Osteocyte (in vitro differentiated cells): ENCODE measurements around the gene FHOD3. TPM values are rescaled to one million over a fixed set of nuclear protein-coding genes. Genes with fewer than 3 reads are reported as not detected.

Experiments used
- DNase-seq: peaks from one replicate; pipeline ENCODE4 v3.0.0; 2021; ENCODE audit warnings: mixed read lengths; ENCODE audit not compliant: unreplicated experiment; ENCODE audit errors: extremely low spot score
- H3K27ac Mint-ChIP-seq: one replicate; pipeline ENCODE4 v1.8.0; 2021; ENCODE audit warnings: mild to moderate bottlenecking, mixed read lengths; ENCODE audit not compliant: unreplicated experiment
- H3K27me3 Mint-ChIP-seq: one replicate; pipeline ENCODE4 v1.8.0; 2021; ENCODE audit warnings: mixed read lengths; ENCODE audit not compliant: unreplicated experiment
- H3K36me3 Mint-ChIP-seq: one replicate; pipeline ENCODE4 v1.8.0; 2021; ENCODE audit warnings: mixed read lengths; ENCODE audit not compliant: unreplicated experiment
- H3K4me1 Mint-ChIP-seq: one replicate; pipeline ENCODE4 v1.8.0; 2021; ENCODE audit warnings: mixed read lengths; ENCODE audit not compliant: unreplicated experiment
- H3K4me3 Mint-ChIP-seq: one replicate; pipeline ENCODE4 v1.8.0; 2021; ENCODE audit warnings: mild to moderate bottlenecking, moderate library complexity, mixed read lengths; ENCODE audit not compliant: unreplicated experiment
- H3K9me3 Mint-ChIP-seq: one replicate; pipeline ENCODE4 v1.8.0; 2021; ENCODE audit warnings: mixed read lengths; ENCODE audit not compliant: unreplicated experiment
- CTCF ChIP-seq: fragments of 200-600 bp; sonication (generic); IDR thresholded peaks from 2 replicates; pipeline ENCODE4 v1.5.0; 2021; ENCODE audit warnings: antibody characterized with exemption, mild to moderate bottlenecking, moderate library complexity
- total RNA-seq: library from RNA; stranded (reverse); gene quantifications from 2 replicates; pipeline ENCODE4 v1.2.1, GENCODE V29; 2021

The FHOD3 gene
- total RNA-seq, 1 donor from 2014 or later: 1.2 TPM

DNA sequence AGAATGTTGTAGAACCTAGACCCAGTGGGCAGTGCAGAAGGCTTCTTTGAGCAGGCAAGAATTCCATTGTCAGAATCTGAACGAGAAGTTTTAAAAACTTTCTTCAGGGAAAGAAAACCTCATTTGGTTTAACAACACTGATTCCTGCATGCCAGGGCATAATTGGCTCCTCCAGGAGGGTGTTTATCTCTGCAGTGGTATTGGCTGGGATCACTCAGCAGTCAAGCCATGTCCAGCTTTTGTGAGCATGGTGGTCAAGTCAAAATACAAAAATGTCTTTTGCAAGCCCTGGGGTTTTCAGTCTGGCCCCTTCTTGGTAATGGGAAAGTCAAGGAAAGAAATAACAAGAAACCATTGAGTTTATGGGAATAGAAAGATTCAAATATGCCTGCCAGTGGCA is 28.3 kb downstream of the FHOD3 start:
- H3K27ac Mint-ChIP-seq: no peak overlapping the region
- H3K27me3 Mint-ChIP-seq: peaks cover 12% of the 10 kb centered on the region
- no peak for DNase-seq
- no peak overlapping the region for H3K4me3 Mint-ChIP-seq
- H3K4me1 Mint-ChIP-seq: no peaks in the 10 kb centered on the region
- no peak for TF ChIP-seq CTCF
- H3K9me3 Mint-ChIP-seq: no peaks in the 10 kb centered on the region
- H3K36me3 Mint-ChIP-seq: no peaks in the 10 kb centered on the region

GRCh38 chr18:36326771-36327170 is 29.3 kb downstream of the FHOD3 start:
- no peaks in the 10 kb centered on the region for H3K9me3 Mint-ChIP-seq

DNA sequence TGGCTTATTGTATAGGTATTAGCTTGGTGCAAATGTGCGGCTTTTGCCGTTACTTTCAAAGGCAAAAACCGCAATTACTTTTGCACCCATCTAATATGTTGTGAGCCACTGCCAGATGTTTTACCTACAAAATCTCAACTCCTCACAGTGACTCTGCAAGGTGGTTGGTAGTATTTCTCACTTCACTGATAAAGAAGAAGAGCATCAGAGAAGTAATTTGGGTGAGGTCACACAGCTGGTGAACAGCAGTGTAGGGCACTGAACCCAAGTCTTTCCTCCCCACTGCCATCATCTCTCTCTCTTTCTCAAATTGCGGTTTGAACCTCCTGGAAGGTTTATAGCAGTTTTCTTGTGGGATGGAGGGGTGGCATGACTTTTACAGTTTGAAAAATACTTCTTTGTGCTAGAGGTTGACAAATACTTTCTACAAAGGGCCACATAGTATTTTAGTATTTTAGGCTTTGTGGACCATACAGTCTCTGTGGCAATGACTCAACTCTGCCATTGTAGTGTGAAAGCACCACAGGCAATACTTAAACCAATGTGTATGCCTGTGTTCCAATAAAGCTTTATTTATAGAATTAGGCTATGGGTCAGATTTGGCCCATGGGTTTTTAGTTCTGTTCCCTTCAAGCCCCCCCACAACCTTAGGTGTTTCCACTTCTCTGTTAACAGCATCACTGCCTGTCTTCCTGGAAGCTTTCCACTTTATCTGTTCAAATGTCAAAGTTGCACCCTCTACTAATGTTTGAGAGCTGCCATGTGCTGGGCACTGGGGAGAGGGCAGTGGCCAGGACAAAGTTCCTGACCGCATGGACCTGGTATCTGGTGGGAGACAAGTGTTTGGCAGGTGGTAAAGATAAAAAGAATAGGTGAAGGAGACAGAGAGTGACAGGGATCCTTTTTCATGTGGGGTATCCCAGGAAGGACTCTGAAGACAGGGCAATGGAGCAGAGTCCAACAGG is 30.1 kb downstream of the FHOD3 start:
- Mint-ChIP-seq H3K4me1 (no peaks in the 10 kb centered on the region), H3K27me3 (peaks cover 11% of the 10 kb centered on the region), H3K9me3 (no peaks in the 10 kb centered on the region), H3K4me3 (no peak overlapping the region), H3K27ac (no peak overlapping the region), H3K36me3 (no peaks in the 10 kb centered on the region)
- DNase-seq: no peak
- no peak for TF ChIP-seq CTCF

More at GRCh38 chr18:36326771-36327170, 29.3 kb downstream of the FHOD3 start:
- H3K4me1 Mint-ChIP-seq: no peaks in the 10 kb centered on the region
- no peak overlapping the region for H3K27ac Mint-ChIP-seq
- TF ChIP-seq CTCF: no peak
- no peaks in the 10 kb centered on the region for H3K36me3 Mint-ChIP-seq
- peaks cover 12% of the 10 kb centered on the region for H3K27me3 Mint-ChIP-seq
- H3K4me3 Mint-ChIP-seq: no peak overlapping the region
- no peak for DNase-seq

DNA sequence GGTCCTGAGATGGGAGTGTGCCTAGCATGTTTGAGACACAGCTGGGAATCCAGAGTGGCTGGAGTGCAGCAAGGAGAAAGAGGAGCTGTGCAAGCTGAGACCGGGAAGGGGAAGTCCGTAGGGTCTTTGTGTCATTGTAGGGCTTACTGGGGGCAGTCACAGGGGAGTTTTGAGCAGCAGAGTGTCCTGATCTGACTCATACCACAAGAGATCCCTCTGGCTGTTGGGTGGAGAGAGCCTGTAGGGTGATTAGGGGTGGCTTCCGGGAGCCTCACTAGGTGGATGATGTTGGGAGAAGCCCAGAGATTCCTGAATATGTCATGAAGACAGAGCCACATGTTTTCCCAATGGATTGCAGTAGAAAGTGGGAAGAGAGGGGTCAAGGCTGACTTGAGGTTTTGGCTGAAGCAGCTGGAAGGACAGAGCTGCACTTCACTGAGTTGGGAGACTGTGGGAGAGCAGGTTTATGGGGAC is 30.9 kb downstream of the FHOD3 start:
- no peak for DNase-seq
- H3K27ac Mint-ChIP-seq: no peak overlapping the region
- H3K4me1 Mint-ChIP-seq: no peaks in the 10 kb centered on the region
- H3K9me3 Mint-ChIP-seq: no peaks in the 10 kb centered on the region
- no peaks in the 10 kb centered on the region for H3K36me3 Mint-ChIP-seq
- peaks cover 10% of the 10 kb centered on the region for H3K27me3 Mint-ChIP-seq
- TF ChIP-seq CTCF: no peak
- no peak overlapping the region for H3K4me3 Mint-ChIP-seq

DNA sequence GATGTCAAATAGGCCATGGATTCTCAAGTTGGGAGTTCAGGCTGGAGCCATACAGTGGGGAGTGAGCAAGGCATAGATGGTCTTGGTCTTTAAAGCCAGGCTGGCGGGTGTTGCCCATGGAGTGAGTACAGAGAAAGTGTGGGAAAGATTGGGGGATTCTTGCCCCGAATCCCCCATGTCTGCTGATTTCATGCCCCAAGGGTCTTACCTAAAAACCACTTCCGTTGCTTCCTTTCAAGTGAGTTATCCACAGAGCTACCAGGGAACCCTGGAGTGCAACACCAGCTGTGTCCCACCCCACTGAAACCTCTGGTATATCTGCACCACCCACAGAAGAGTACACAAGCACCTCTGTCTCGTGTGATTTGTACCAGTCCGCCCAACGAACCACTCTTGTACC is 31.4 kb downstream of the FHOD3 start:
- Mint-ChIP-seq H3K36me3 (no peaks in the 10 kb centered on the region), H3K9me3 (no peaks in the 10 kb centered on the region), H3K27me3 (peaks cover 11% of the 10 kb centered on the region), H3K4me3 (no peak overlapping the region), H3K4me1 (no peaks in the 10 kb centered on the region), H3K27ac (no peak overlapping the region)
- no peak for DNase-seq
- TF ChIP-seq CTCF: no peak
